Breast epithelium (tissue), 3 donors: ENCODE measurements around the gene PPP1R16B.

ENCODE experiments used
- CTCF ChIP-seq, 3 donors: fragments of 450-650 bp; IDR thresholded peaks; one replicate each; pipeline ENCODE4 v1.5.1; 2016 to 2017; ENCODE audit warnings: antibody characterized with exemption in 3 of 3, mild to moderate bottlenecking in 3 of 3, moderate library complexity in 3 of 3
- POLR2AphosphoS5 ChIP-seq, 3 donors: sonication (generic); formaldehyde crosslinking; IDR thresholded peaks; one replicate each; pipeline ENCODE4 v1.6.1; 2017; ENCODE audit warnings: antibody characterized with exemption in 3 of 3

GRCh38 chr20:38892091-38892981 lies 86.8 kb downstream of the PPP1R16B start:
- TF ChIP-seq POLR2AphosphoS5 (IDR thresholded peaks at IDR 0.05) (no peak), CTCF (IDR thresholded peaks at IDR 0.05) (no peak)
